Measurements from ENCODE around the gene ITGB1BP1.

ITGB1BP1 gene

GRCh38 chr2:9380702-9381628 is 42.4 kb downstream of the ITGB1BP1 start:
- Mint-ChIP-seq H3K9me3 (no peaks in the 10 kb centered on the region), H3K27me3 (ENCODE audit: low read depth, poor library complexity) (no peaks in the 10 kb centered on the region), H3K4me3 (no peak overlapping the region), H3K27ac (peak overlapping the region; percentile 51), H3K4me1 (peaks cover 5% of the 10 kb centered on the region), H3K36me3 (ENCODE audit: low read depth) (peaks cover 63% of the 10 kb centered on the region)
- no peak for DNase-seq
- no peak for TF ChIP-seq CTCF (IDR thresholded peaks at IDR 0.05)

- Mint-ChIP-seq H3K4me3 (no peak overlapping the region), H3K36me3 (ENCODE audit: low read depth) (peaks cover 64% of the 10 kb centered on the region), H3K27me3 (ENCODE audit: low read depth, poor library complexity) (no peaks in the 10 kb centered on the region), H3K27ac (no peak overlapping the region), H3K4me1 (peaks cover 6% of the 10 kb centered on the region), H3K9me3 (no peaks in the 10 kb centered on the region)
- no peak for TF ChIP-seq CTCF (IDR thresholded peaks at IDR 0.05)
- no peak for DNase-seq
These were observed 44.0 kb downstream of the ITGB1BP1 start for GRCh38 chr2:9379391-9379755.

GRCh38 chr2:9378433-9379390 is 44.6 kb downstream of the ITGB1BP1 start:
- Mint-ChIP-seq H3K9me3 (no peaks in the 10 kb centered on the region), H3K4me3 (no peak overlapping the region), H3K4me1 (peaks cover 13% of the 10 kb centered on the region), H3K27ac (peak overlapping the region; percentile 74), H3K36me3 (ENCODE audit: low read depth) (peaks cover 70% of the 10 kb centered on the region), H3K27me3 (ENCODE audit: low read depth, poor library complexity) (no peaks in the 10 kb centered on the region)
- TF ChIP-seq CTCF (IDR thresholded peaks at IDR 0.05): no peak
- no peak for DNase-seq

GRCh38 chr2:9377461-9378097 is 45.7 kb downstream of the ITGB1BP1 start:
- no peaks in the 10 kb centered on the region for H3K27me3 Mint-ChIP-seq (ENCODE audit: low read depth, poor library complexity)
- no peak overlapping the region for H3K4me3 Mint-ChIP-seq
- DNase-seq: no peak
- no peaks in the 10 kb centered on the region for H3K9me3 Mint-ChIP-seq
- peaks cover 62% of the 10 kb centered on the region for H3K36me3 Mint-ChIP-seq (ENCODE audit: low read depth)
- peaks cover 24% of the 10 kb centered on the region for H3K4me1 Mint-ChIP-seq
- no peak for TF ChIP-seq CTCF (IDR thresholded peaks at IDR 0.05)
- peak overlapping the region; percentile 68 for H3K27ac Mint-ChIP-seq

GRCh38 chr2:9375857-9376428 is 47.4 kb downstream of the ITGB1BP1 start:
- peaks cover 65% of the 10 kb centered on the region for H3K36me3 Mint-ChIP-seq (ENCODE audit: low read depth)
- peaks cover 40% of the 10 kb centered on the region for H3K4me1 Mint-ChIP-seq
- H3K27ac Mint-ChIP-seq: no peak overlapping the region
- no peaks in the 10 kb centered on the region for H3K9me3 Mint-ChIP-seq
- H3K27me3 Mint-ChIP-seq (ENCODE audit: low read depth, poor library complexity): no peaks in the 10 kb centered on the region
- no peak overlapping the region for H3K4me3 Mint-ChIP-seq
- no peak for TF ChIP-seq CTCF (IDR thresholded peaks at IDR 0.05)
- no peak for DNase-seq
